GM21390 (cell line): Measurements from ENCODE around the gene PPP1R12A.
"Not testable (repeated sequence)": the region's sequence is repeated elsewhere in the genome, so short reads cannot be mapped to it uniquely, and the experiment has no call there.

Experiments
- ATAC-seq: cut with Tn5 transposase; IDR thresholded peaks from one replicate; pipeline ENCODE4 v1.9.1; 2021; ENCODE audit not compliant: unreplicated experiment

Gene PPP1R12A

GRCh38 chr12:79895804-79896203 lies 39.1 kb downstream of the PPP1R12A start:
- no peak for ATAC-seq

DNA sequence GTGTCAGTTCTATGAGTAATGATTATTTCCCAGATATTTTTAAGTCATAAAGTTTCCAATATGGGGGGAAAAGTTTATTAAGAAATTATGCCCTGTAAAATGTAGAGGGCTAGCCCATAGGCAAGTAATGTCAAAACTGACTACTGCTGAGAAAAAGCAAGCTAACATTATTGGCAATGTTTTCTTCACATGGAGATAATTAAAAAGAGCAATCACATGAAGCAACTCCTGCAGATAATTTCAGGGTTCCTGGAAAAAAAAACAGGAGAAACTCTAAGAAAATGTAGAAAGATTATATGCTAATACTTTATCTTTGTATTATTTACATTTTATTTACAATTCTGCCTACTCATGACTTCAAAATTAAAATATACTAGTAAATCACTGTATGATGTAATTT lies 39.8 kb downstream of the PPP1R12A start:
- ATAC-seq: no peak

GRCh38 chr12:79891506-79892162 lies 43.3 kb downstream of the PPP1R12A start:
- ATAC-seq: no peak

- no peak for ATAC-seq
These were observed 47.0 kb downstream of the PPP1R12A start for GRCh38 chr12:79887890-79888289.

- peak; percentile 74 for ATAC-seq
These were observed 47.9 kb downstream of the PPP1R12A start for GRCh38 chr12:79886917-79887519.

- ATAC-seq: no peak
These were observed 48.9 kb downstream of the PPP1R12A start for GRCh38 chr12:79885911-79886490.

GRCh38 chr12:79884401-79885006 lies 50.4 kb downstream of the PPP1R12A start:
- ATAC-seq: no peak

- no peak for ATAC-seq
These were observed 51.7 kb downstream of the PPP1R12A start for GRCh38 chr12:79883216-79883615.

DNA sequence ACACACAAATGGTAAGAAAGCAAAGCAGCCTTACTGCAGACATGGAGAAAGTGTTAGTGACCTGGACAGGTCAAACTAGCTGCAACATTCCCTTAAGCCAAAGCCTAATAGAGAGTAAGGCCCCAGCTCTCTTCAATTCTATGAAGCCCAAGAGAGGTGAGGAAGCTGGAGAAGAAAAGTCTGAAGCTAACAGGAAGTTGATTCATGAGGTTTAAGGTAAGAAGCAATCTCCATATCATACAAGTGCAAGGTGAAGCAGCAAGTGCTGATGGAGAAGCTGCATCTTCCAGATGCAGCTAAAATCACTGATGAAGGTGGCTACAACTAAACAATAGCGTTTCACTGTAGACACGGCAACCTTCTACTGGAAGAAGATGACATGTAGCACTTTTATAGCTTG lies 53.5 kb downstream of the PPP1R12A start:
- ATAC-seq: no peak

DNA sequence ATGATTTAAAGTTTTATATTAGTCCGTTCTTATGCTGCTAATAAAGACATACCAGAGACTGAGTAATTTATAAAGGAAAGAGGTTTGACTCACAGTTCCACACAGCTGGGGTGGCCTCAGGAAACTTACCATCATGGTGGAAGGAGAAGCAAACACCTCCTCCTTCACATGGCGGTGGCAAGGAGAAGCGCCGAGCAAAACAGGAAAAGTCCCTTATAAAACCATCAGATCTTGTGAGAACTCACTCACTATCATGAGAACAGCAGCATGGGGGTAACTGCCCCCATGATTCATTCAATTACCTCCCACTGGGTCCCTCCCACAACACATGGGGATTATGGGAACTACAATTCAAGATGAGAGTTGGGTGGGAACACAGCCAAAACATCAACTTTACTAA lies 56.4 kb downstream of the PPP1R12A start:
- not testable (repeated sequence) for ATAC-seq

DNA sequence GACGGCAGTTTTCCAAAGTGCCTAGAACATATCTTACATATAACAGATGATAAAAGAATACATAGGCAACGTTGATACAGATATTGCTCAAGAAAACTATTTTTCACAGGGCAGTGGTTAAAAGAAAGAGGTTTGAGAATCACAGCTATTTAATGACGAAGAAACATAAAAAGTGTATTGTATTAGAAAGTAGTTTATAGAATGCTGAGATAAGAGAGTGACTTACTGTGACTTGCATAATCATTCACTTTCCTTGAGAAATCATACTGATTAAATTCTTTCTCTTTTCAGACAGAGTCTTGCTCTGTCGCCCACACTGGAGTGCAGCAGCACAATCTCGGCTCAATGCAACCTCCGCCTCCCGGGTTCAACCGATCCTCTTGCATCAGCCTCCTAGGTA lies 57.7 kb downstream of the PPP1R12A start:
- no peak for ATAC-seq

DNA sequence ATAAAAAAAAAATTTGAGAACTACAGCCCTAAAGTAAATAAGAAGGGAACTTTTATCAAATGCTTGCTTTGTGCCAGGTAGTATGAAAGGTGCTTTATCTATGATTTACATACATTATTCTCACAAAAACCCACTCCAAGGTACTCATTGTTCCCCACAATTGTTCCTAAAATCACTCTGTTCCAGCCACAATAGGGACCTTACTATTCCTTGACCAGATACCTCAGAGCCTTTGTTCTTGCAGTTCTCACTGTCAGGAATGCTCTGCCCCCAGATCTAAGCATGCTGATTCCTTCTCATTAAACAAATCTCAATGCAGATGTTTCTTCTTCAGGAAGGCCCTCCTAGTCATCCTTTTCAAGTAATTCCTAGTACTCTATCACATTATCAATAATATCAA lies 60.2 kb downstream of the PPP1R12A start:
- no peak for ATAC-seq

DNA sequence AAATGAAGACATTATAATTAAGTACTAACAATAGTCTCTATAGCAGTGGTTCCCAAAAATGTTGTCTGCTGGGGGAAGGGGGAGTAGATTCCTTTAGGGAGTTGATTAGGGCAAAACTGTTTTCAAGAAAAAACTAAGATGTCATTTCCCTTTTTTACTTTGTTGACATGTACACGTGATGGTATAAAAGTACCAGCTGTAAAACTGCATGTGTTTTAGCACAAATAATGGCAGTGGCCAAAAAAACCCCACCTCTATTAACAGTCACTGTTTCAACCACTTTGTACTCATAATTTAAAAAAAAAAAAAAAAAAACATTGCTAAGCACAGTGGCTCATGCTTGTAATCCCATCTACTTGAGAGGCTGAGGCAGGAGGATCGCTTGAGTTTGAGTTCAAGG lies 61.7 kb downstream of the PPP1R12A start:
- ATAC-seq: peak; percentile 64

- no peak for ATAC-seq
These were observed 63.3 kb downstream of the PPP1R12A start for GRCh38 chr12:79871621-79872020.

DNA sequence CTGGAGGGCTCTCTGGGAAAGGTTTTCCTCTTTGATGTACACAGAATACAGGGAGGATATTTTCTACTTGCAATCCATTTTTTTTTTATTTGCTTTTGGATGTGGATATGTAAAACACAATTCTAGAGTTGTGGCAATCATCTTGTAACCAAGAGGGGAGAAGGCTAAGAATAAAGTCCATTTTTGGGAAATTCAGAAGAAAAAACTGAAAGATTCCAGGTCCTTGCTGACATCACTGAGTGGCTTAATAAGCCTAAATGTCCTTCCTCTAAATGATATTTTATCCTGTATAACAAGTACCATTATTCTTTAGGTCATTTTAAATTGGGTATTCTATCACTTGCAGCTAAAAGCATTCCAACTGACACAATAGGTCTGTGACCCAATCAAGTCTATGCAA lies 64.0 kb downstream of the PPP1R12A start:
- no peak for ATAC-seq

DNA sequence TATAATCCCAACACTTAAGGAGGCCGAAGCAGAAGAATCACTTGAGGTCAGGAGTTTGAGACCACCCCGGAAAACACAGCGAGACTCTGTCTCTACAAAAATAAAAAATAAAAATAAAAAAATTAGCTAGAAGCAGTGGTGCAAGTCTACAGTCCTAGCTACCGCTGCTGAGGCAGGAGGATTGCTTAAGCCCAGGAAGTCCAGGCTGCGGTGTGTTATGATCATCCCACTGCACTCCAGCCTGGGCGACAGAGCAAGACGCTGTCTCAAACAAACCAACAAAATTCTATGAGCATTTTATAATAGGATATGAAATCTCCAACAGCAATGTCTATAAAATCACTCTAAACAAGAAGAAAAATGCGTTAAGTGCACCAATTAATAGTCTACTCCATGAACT lies 75.3 kb downstream of the PPP1R12A start:
- ATAC-seq: no peak

- ATAC-seq: no peak
These were observed 76.4 kb downstream of the PPP1R12A start for GRCh38 chr12:79858518-79858917.

- ATAC-seq: no peak
These were observed 77.2 kb downstream of the PPP1R12A start for GRCh38 chr12:79857675-79858074.

- no peak for ATAC-seq
These were observed 84.1 kb downstream of the PPP1R12A start for GRCh38 chr12:79850610-79851299.

- ATAC-seq: no peak
These were observed 86.6 kb downstream of the PPP1R12A start for GRCh38 chr12:79848339-79848738.

DNA sequence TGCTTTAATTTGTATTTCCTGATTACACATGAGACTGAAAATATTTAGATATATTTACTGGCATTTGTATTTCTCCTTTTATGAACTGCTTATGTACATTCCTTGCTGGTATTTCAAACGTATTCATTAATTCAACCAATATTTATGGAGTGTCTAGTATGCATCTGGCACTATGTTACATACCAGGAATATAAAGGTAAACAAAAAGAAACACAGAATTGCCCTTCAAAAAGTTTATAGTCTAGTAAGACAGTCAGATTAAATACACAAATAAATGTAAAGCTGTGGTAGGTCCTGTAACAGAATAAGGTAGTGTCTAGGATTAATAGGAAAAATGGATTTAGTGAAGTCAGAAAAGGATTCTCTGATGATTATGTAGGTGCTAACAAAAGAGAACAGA lies 87.5 kb downstream of the PPP1R12A start:
- no peak for ATAC-seq

DNA sequence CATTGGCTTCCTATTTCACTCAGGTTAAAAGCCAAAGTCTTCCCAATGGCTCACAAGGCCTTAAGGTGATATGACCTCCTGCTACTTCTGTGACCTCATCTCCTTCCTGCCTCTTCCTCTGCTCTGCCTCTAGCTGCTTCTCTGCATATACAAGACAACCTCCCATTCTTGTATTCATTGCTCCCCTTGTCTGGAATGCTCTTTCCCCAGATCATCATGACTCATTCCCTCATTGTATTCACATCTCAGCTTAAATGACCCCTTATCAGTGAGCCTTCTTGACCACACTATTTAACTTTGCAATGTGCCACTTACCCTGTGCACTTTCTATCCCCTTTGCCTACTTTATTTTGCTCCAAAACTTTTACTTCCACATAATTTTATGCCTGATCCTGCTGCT lies 90.2 kb downstream of the PPP1R12A start:
- no peak for ATAC-seq
